Stimulated activated CD8-positive, alpha-beta memory T cell treated with anti-CD3 and anti-CD28 coated beads, Interleukin-15, amount 100 ng/mL, for 24 hours (primary cell): ENCODE measurements around the gene A1CF.

Experiments
- DNase-seq: peaks from one replicate; pipeline ENCODE4 v3.0.0-alpha.2; 2020; ENCODE audit warnings: low read depth

A1CF gene

GRCh38 chr10:50861370-50861769, 24.1 kb downstream of the A1CF start:
- DNase-seq, result no peak

- no peak for DNase-seq
These were observed 27.8 kb downstream of the A1CF start for GRCh38 chr10:50857579-50857978.

GRCh38 chr10:50855461-50855860, 30.0 kb downstream of the A1CF start:
- DNase-seq, result no peak

- no peak for DNase-seq
These were observed 30.4 kb downstream of the A1CF start for GRCh38 chr10:50855015-50855414.

GRCh38 chr10:50853557-50853956, 31.9 kb downstream of the A1CF start:
- DNase-seq, result no peak

- DNase-seq, result no peak
These were observed 33.3 kb downstream of the A1CF start for GRCh38 chr10:50851884-50852671.

- DNase-seq, result no peak
These were observed 34.7 kb downstream of the A1CF start for GRCh38 chr10:50850578-50851230.

GRCh38 chr10:50846753-50847152, 38.7 kb downstream of the A1CF start:
- no peak for DNase-seq

- DNase-seq, result no peak
These were observed 48.3 kb downstream of the A1CF start for GRCh38 chr10:50837095-50837494.

GRCh38 chr10:50832171-50832751, 53.2 kb downstream of the A1CF start:
- DNase-seq, result no peak

GRCh38 chr10:50830066-50830465, 55.4 kb downstream of the A1CF start:
- DNase-seq, result no peak

- DNase-seq, result no peak
These were observed 60.6 kb downstream of the A1CF start for GRCh38 chr10:50824782-50825181.

GRCh38 chr10:50823789-50824188, 61.6 kb downstream of the A1CF start:
- DNase-seq, result no peak

GRCh38 chr10:50809596-50809995, 75.8 kb downstream of the A1CF start:
- no peak for DNase-seq

- no peak for DNase-seq
These were observed 77.3 kb downstream of the A1CF start for GRCh38 chr10:50807851-50808776.

GRCh38 chr10:50805981-50806622, 79.3 kb downstream of the A1CF start:
- no peak for DNase-seq

GRCh38 chr10:50799595-50799994, 85.8 kb downstream of the A1CF start:
- DNase-seq, result no peak

GRCh38 chr10:50798297-50798696, 87.1 kb downstream of the A1CF start:
- DNase-seq, result no peak

GRCh38 chr10:50796693-50797092, 88.7 kb downstream of the A1CF start:
- DNase-seq, result no peak

GRCh38 chr10:50794490-50794889, 90.9 kb downstream of the A1CF start:
- DNase-seq, result no peak
